ENCODE data around the gene IGFBP5.

GRCh38 chr2:216651351-216651881 is 43.9 kb downstream of the IGFBP5 start:
- TF ChIP-seq CTCF (IDR thresholded peaks at IDR 0.05) (no peak), EP300 (IDR thresholded peaks at IDR 0.05) (no peak)
